ENCODE results near the gene MYO16. TPM values are rescaled to one million over a fixed set of nuclear protein-coding genes. Genes with fewer than 3 reads are reported as not detected.

Gene MYO16
- polyA plus RNA-seq, 6 donors from 2014 or later = not detected

GRCh38 chr13:109024611-109025010, 395.2 kb downstream of the MYO16 start:
- H3K36me3 Mint-ChIP-seq = no peaks in the 10 kb centered on the region
- no peaks in the 10 kb centered on the region for H3K9me3 Mint-ChIP-seq
- H3K4me3 Mint-ChIP-seq = no peak overlapping the region
- no peaks in the 10 kb centered on the region for H3K4me1 Mint-ChIP-seq
- no peak overlapping the region for H3K27ac Mint-ChIP-seq
- DNase-seq (no peak), ATAC-seq (ENCODE audit: low read depth in 2 of 2) (no peak)
- H3K27me3 Mint-ChIP-seq = peaks cover 0 to 5% (median 0%) of the 10 kb centered on the region in 3 donors

GRCh38 chr13:109026266-109026665, 396.9 kb downstream of the MYO16 start:
- no peak for ATAC-seq (ENCODE audit: low read depth in 2 of 2)
- Mint-ChIP-seq H3K27ac (no peak overlapping the region), H3K9me3 (no peaks in the 10 kb centered on the region), H3K36me3 (no peaks in the 10 kb centered on the region), H3K4me1 (no peaks in the 10 kb centered on the region), H3K27me3 (no peaks in the 10 kb centered on the region), H3K4me3 (no peak overlapping the region)
- DNase-seq = no peak

DNA sequence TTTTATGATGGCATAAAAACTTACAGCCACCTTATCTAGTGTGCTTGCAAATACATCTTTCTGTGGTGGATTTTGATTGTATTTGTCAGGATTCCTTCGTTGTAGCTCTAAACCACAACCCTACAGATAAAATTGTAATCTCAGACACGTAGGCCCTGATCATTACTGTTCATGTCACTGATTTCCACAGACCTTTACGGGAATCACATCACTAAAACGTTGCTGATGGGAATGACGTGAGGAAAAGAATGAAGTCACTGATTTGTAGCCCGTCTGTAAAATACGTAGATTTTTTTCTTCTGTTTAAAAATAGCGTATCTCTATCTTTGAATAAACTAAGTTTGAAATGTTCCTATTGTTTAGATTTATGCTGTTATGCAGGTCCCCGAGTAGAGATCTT, 399.2 kb downstream of the MYO16 start:
- no peak for DNase-seq
- H3K27ac Mint-ChIP-seq = no peak overlapping the region
- H3K36me3 Mint-ChIP-seq = no peaks in the 10 kb centered on the region
- H3K9me3 Mint-ChIP-seq = peaks cover 0 to 3% (median 0%) of the 10 kb centered on the region in 7 donors
- no peaks in the 10 kb centered on the region for H3K4me1 Mint-ChIP-seq
- H3K4me3 Mint-ChIP-seq = no peak overlapping the region
- ATAC-seq (ENCODE audit: low read depth in 2 of 2) = no peak
- peaks cover 0 to 7% (median 4%) of the 10 kb centered on the region in 3 donors for H3K27me3 Mint-ChIP-seq

- Mint-ChIP-seq H3K27me3 (peaks cover 0 to 17% (median 7%) of the 10 kb centered on the region in 3 donors), H3K4me1 (no peaks in the 10 kb centered on the region), H3K36me3 (no peaks in the 10 kb centered on the region), H3K9me3 (peaks cover 0 to 3% (median 0%) of the 10 kb centered on the region in 7 donors), H3K4me3 (no peak overlapping the region), H3K27ac (peak overlapping the region in 1 of 6 donors; percentile 6)
- ATAC-seq (ENCODE audit: low read depth in 2 of 2) = no peak
- no peak for DNase-seq
Measured at GRCh38 chr13:109033090-109033489, 403.7 kb downstream of the MYO16 start.

DNA sequence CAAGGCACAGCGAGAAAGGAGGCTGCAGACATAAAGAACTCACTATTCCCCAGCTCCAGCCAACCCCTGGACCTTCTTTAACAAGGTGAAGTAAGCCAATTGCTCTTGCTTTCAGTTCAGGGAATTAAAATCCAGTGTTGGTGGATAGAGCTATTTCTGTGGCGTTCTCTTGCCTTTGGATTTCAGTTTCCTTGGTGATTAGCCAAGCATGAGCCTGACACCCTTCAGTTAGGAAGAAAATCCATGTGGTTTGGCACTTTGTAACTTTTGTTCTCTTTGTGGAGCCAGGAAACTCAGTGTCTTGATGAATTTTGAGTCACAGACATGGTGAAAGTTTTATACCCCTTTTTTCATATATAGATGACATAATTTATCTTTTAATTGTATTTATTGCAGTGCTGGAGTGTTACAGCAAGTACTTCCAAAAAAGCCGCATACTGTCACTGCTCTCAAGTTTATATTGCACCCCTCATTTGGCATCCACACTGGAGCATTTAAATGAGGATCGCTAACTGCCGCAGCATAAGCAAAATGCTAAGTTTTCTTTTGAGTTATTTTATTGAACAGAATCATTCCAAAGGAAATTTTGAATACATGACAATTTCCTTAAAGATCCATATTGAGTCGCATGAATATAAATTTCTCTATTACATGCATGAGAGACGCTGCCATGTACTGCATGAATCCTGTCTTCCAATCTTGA, 406.8 kb downstream of the MYO16 start:
- Mint-ChIP-seq H3K9me3 (peaks cover 0 to 3% (median 0%) of the 10 kb centered on the region in 7 donors), H3K36me3 (no peaks in the 10 kb centered on the region), H3K4me3 (no peak overlapping the region), H3K27ac (no peak overlapping the region), H3K27me3 (peaks cover 0 to 18% (median 7%) of the 10 kb centered on the region in 3 donors), H3K4me1 (no peaks in the 10 kb centered on the region)
- ATAC-seq (ENCODE audit: low read depth in 2 of 2) (no peak), DNase-seq (no peak)

DNA sequence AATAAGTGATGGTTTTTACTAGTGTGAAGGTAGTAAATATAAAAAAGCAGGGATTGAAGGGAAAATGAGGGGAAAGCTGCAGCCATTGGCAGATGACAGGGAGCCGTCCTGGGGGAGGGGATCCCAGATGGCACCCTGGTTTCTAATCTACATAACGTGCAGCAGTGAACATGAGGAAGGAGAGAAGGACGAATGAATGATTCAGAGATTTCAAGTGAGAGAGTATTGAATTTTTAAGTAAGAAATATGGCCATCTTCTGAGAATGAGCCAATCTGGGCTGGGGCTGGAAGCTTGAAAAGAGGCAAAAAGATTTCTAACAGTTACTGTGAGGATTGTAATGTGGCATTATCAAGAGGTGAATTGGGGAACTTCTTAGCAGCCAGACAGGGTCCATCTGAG, 414.2 kb downstream of the MYO16 start:
- H3K27me3 Mint-ChIP-seq = peaks cover 0 to 4% (median 0%) of the 10 kb centered on the region in 3 donors
- H3K9me3 Mint-ChIP-seq = no peaks in the 10 kb centered on the region
- H3K27ac Mint-ChIP-seq = no peak overlapping the region
- no peak overlapping the region for H3K4me3 Mint-ChIP-seq
- ATAC-seq (ENCODE audit: low read depth in 2 of 2) = no peak
- no peak for DNase-seq
- no peaks in the 10 kb centered on the region for H3K4me1 Mint-ChIP-seq
- H3K36me3 Mint-ChIP-seq = no peaks in the 10 kb centered on the region

DNA sequence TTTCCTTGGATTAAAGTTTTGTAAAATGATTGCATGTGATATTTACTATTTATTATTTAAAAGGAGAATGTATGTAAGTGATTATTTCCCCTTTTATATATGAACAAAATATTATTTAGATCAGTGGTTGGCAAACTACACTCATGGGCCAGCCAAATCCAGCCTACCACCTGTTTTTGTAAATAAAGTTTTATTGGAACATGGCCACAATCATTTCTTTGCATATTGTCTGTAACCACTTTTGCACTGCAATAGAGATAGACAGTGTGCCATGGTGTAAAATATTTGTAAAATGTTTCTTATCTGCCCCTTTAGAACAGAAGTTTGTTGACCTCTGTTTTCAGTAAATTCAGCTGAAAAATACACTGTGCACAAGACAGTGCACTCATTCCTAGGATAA, 426.4 kb downstream of the MYO16 start:
- Mint-ChIP-seq H3K27me3 (peaks cover 0 to 10% (median 4%) of the 10 kb centered on the region in 3 donors), H3K4me3 (no peak overlapping the region), H3K4me1 (no peaks in the 10 kb centered on the region), H3K27ac (no peak overlapping the region), H3K9me3 (no peaks in the 10 kb centered on the region), H3K36me3 (no peaks in the 10 kb centered on the region)
- no peak for ATAC-seq (ENCODE audit: low read depth in 2 of 2)
- no peak for DNase-seq

GRCh38 chr13:109058087-109058486, 428.7 kb downstream of the MYO16 start:
- Mint-ChIP-seq H3K4me1 (no peaks in the 10 kb centered on the region), H3K27ac (peak overlapping the region in 1 of 6 donors; percentile 50), H3K4me3 (no peak overlapping the region), H3K36me3 (no peaks in the 10 kb centered on the region), H3K27me3 (peaks cover 0 to 5% (median 0%) of the 10 kb centered on the region in 3 donors), H3K9me3 (no peaks in the 10 kb centered on the region)
- DNase-seq = no peak
- ATAC-seq (ENCODE audit: low read depth in 2 of 2) = no peak

DNA sequence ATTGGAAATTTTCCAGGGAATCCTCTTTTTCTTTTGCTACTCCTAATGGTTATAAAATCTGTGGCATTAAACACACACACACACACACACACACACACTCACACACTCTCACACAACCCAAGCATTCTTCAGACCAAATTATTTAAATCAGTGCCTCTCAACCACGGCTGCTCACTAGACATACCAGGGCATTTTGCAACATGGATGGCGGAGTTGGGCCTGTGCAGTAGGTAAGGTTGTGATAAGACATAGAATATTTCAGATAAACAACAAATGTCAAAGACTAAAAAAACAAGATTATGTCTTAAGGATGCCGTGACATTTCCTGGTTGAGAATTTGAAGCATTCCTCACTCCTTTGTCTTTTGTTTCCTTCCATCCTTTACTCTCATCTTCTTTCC, 443.1 kb downstream of the MYO16 start:
- H3K4me3 Mint-ChIP-seq = no peak overlapping the region
- ATAC-seq (ENCODE audit: low read depth in 2 of 2) (no peak), DNase-seq (no peak)
- no peaks in the 10 kb centered on the region for H3K36me3 Mint-ChIP-seq
- peaks cover 0 to 7% (median 0%) of the 10 kb centered on the region in 3 donors for H3K27me3 Mint-ChIP-seq
- H3K9me3 Mint-ChIP-seq = peaks cover 0 to 18% (median 4%) of the 10 kb centered on the region in 7 donors
- no peak overlapping the region for H3K27ac Mint-ChIP-seq
- H3K4me1 Mint-ChIP-seq = no peaks in the 10 kb centered on the region

DNA sequence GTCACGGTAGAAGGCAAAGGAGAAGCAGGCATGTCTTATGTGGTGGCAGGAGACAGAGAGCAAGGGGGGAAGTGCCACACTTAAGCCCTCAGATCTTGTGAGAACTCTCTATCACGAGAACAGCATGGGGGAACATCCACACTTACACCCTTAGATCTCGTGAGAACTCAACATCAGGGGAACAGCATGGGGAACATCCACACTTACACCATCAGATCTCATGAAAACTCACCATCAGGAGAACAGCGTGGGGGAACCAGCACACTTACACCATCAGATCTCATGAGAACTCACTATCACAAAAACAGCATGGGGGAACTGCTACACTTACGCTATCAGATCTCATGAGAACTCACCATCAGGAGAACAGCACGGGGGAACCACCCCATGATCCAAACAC, 445.0 kb downstream of the MYO16 start:
- ATAC-seq (ENCODE audit: low read depth in 2 of 2) (no peak), DNase-seq (no peak)
- H3K9me3 Mint-ChIP-seq = peaks cover 0 to 9% (median 4%) of the 10 kb centered on the region in 7 donors
- no peaks in the 10 kb centered on the region for H3K36me3 Mint-ChIP-seq
- no peak overlapping the region for H3K27ac Mint-ChIP-seq
- no peak overlapping the region for H3K4me3 Mint-ChIP-seq
- H3K4me1 Mint-ChIP-seq = no peaks in the 10 kb centered on the region
- H3K27me3 Mint-ChIP-seq = peaks cover 0 to 15% (median 5%) of the 10 kb centered on the region in 3 donors

DNA sequence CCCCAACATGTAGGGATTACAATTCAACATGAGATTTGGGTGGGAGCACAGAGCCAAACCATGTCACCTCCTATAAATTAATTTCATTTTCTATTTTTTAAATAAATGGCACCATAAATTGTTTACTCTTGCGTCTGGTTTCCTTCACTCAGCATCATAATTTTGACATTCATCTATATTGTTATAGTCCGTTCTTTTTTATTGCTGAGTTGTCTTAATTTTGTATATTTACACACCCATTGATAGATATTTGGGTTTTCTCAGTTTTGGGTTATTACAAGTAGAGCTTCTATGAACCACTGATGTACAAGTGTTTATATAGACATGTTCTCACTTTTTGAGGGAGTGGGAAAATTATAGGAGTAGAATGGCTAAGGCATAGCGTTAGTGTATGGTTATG, 445.4 kb downstream of the MYO16 start:
- H3K27me3 Mint-ChIP-seq = peaks cover 0 to 15% (median 5%) of the 10 kb centered on the region in 3 donors
- DNase-seq (no peak), ATAC-seq (ENCODE audit: low read depth in 2 of 2) (no peak)
- H3K9me3 Mint-ChIP-seq = peaks cover 0 to 6% (median 4%) of the 10 kb centered on the region in 7 donors
- H3K36me3 Mint-ChIP-seq = no peaks in the 10 kb centered on the region
- H3K4me3 Mint-ChIP-seq = no peak overlapping the region
- H3K27ac Mint-ChIP-seq = no peak overlapping the region
- no peaks in the 10 kb centered on the region for H3K4me1 Mint-ChIP-seq

DNA sequence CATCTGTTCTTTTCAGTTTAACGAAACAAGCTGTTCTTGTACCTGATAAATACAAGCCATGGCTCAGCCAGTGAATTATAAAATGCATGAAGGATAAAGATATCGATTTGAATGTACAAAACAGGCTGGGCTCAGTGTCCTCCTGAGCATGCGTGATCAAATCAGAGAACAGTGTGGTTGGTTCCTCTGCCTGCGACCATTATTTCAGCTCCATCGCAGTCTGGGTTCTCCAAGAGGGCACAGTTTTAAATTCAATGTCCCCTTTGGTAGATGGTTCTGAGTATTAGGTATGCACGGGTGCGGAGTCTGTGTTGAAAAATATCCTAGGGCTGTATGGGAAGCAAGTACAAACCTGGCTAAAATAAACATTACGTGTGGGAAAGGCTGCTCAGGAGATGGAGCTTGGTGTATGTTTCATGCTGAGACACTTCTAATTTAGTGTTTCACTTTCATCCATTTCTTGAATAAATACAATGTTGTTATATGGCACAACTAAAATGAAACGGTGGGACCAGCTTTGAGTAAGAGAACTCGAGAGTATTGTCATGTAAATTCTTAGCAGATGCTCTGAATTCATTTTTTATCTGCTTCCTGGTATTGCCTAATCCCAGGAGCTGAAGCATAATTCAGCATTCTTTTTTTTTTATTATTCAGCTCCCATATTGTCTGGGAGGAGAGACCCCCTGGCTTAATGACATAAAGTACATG, 458.7 kb downstream of the MYO16 start:
- Mint-ChIP-seq H3K4me3 (no peak overlapping the region), H3K27ac (no peak overlapping the region), H3K4me1 (no peaks in the 10 kb centered on the region), H3K36me3 (peaks cover 0 to 5% of the 10 kb centered on the region in 2 donors), H3K9me3 (peaks cover 0 to 12% (median 6%) of the 10 kb centered on the region in 7 donors), H3K27me3 (peaks cover 4 to 10% (median 9%) of the 10 kb centered on the region in 3 donors)
- ATAC-seq (ENCODE audit: low read depth in 2 of 2) (no peak), DNase-seq (no peak)

DNA sequence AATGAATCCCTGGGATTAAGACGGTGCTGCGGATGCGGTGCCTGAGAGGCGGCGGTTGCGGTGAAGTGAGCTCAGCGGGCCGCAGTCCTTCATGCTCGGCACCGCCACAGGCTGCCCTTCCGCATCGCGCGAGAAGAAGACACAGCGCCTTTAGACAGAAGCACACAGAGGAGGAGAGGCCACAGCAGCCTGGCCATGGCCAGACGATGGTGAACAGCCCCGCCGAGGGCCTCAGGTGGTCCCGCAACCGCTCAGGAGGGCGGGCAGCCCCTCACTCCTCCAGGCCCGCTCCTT, 459.2 kb downstream of the MYO16 start:
- Mint-ChIP-seq H3K9me3 (peaks cover 0 to 12% (median 8%) of the 10 kb centered on the region in 7 donors), H3K36me3 (peaks cover 0 to 5% of the 10 kb centered on the region in 2 donors), H3K27ac (no peak overlapping the region), H3K4me3 (no peak overlapping the region), H3K27me3 (peaks cover 7 to 10% (median 9%) of the 10 kb centered on the region in 3 donors), H3K4me1 (no peaks in the 10 kb centered on the region)
- DNase-seq = no peak
- ATAC-seq (ENCODE audit: low read depth in 2 of 2) = no peak

GRCh38 chr13:109090796-109091195, 461.4 kb downstream of the MYO16 start:
- peaks cover 0 to 5% of the 10 kb centered on the region in 2 donors for H3K36me3 Mint-ChIP-seq
- no peak overlapping the region for H3K4me3 Mint-ChIP-seq
- no peak overlapping the region for H3K27ac Mint-ChIP-seq

More at GRCh38 chr13:109090796-109091195, 461.4 kb downstream of the MYO16 start:
- no peak for DNase-seq
- ATAC-seq (ENCODE audit: low read depth in 2 of 2) = no peak
- no peaks in the 10 kb centered on the region for H3K4me1 Mint-ChIP-seq
- peaks cover 10 to 12% (median 12%) of the 10 kb centered on the region in 3 donors for H3K27me3 Mint-ChIP-seq
- peaks cover 0 to 13% (median 8%) of the 10 kb centered on the region in 7 donors for H3K9me3 Mint-ChIP-seq

Measured in naive B cell (primary cell).